Subcutaneous adipose tissue (tissue), 4 donors: ENCODE measurements around the gene PPP1R14B. TPM values are rescaled to one million over a fixed set of nuclear protein-coding genes. Genes with fewer than 3 reads are reported as not detected.

ENCODE experiments used
- total RNA-seq, 4 donors: library from RNA; depleted of rRNA; stranded (reverse); fragments of >200 nt; gene quantifications; one replicate each; pipeline ENCODE4 v1.1.0, GENCODE V29; 2016
- TF ChIP-seq, protein P1 (sequence below): fragments of 450-650 bp; IDR thresholded peaks from one replicate; pipeline ENCODE4 v1.5.1; 2016; ENCODE audit warnings: low read depth, mild to moderate bottlenecking, control low read depth, antibody characterized with exemption, moderate library complexity

The PPP1R14B gene
- total RNA-seq, 4 donors from 2014 or later, result 64.3 to 73.1 (median 69.1) TPM

GRCh38 chr11:64208086-64208795, 38.5 kb downstream of the PPP1R14B start:
- TF ChIP-seq, protein P1, sequence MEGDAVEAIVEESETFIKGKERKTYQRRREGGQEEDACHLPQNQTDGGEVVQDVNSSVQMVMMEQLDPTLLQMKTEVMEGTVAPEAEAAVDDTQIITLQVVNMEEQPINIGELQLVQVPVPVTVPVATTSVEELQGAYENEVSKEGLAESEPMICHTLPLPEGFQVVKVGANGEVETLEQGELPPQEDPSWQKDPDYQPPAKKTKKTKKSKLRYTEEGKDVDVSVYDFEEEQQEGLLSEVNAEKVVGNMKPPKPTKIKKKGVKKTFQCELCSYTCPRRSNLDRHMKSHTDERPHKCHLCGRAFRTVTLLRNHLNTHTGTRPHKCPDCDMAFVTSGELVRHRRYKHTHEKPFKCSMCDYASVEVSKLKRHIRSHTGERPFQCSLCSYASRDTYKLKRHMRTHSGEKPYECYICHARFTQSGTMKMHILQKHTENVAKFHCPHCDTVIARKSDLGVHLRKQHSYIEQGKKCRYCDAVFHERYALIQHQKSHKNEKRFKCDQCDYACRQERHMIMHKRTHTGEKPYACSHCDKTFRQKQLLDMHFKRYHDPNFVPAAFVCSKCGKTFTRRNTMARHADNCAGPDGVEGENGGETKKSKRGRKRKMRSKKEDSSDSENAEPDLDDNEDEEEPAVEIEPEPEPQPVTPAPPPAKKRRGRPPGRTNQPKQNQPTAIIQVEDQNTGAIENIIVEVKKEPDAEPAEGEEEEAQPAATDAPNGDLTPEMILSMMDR, result no peak

- TF ChIP-seq, protein P1, result no peak
Measured at GRCh38 chr11:64207256-64208085, 39.3 kb downstream of the PPP1R14B start.

- TF ChIP-seq, protein P1, result no peak
Measured at GRCh38 chr11:64206457-64207255, 40.1 kb downstream of the PPP1R14B start, which contains the start of gene FERMT3. Gene FERMT3, plus strand, starts transcription at chr11:64206721. Its CDS starts 644 bp downstream, at chr11:64207365.

DNA sequence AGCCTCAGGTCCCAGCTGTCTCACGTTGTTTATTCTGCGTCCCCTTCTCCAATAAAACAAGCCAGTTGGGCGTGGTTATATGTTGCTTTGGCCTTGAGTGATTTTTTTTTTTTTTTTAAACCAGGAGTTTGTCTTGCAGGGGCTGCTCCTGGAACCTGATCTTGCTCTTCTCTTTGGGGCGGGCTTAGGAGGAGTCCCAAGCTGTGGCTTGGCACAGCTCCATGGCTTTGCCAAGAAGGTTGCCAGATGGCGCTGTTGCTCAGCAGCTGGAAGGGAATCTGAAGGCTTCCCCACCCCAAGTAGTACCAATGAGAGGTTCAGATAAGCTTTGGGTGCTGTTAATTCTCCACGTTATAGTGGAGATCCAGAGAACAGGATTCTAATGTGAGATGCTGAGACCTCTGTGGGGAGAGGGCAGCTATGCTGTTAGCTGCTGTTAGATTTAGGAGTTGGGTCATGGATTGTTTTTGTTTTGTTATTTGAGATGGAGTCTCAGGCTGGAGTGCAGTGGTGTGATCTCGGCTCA, 42.2 kb downstream of the PPP1R14B start:
- TF ChIP-seq, protein P1, result no peak

- TF ChIP-seq, protein P1, result no peak
Measured at GRCh38 chr11:64204080-64204440, 42.7 kb downstream of the PPP1R14B start.

GRCh38 chr11:64203421-64204079, 43.2 kb downstream of the PPP1R14B start:
- TF ChIP-seq, protein P1, result no peak
